Fibroblast of skin of right quadriceps (primary cell): ENCODE measurements around the gene MAN1A1.
"Not testable (repeated sequence)": the region's sequence is repeated elsewhere in the genome, so short reads cannot be mapped to it uniquely, and the experiment has no call there.

ENCODE experiments used
- DNase-seq: peaks from one replicate; pipeline ENCODE4 v3.0.0-alpha.2; 2013

MAN1A1 gene

DNA sequence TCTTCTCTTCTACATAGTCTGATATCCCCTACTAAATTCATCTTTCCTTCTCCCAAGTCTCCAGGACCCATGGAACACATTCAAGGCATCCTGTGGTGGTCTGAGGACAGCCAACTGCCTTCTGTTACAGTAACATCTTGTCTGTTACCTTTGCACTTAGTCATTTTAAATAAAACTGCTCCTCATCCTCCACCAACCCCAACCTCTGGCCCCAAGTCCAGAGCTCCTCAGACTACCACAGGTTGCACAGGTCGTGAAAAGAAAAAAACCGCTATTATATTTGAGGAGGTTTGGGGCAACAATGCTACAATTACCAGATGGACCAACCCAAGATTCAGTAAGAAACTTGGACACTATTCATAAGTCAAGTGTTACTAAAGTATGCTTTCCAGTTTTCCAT is 49.9 kb downstream of the MAN1A1 start:
- DNase-seq = no peak

DNA sequence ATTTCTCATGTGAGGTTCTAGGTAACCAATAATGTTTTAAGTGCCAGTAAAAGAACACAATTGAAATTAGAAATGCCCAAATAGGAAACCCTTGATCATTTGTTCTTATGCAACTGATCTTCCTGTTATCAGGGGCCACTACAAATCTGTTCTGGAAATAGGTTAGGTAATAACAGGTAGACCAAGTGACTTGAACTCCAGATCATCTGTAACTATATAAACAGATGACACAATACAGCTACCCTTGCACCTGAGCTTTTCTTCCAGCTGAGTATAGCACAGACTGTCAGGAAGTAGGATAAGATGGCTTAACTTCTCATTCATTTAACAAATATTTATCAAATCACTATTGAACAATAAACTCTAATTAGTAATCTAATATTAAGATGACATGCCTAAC is 52.5 kb downstream of the MAN1A1 start:
- DNase-seq = no peak

DNA sequence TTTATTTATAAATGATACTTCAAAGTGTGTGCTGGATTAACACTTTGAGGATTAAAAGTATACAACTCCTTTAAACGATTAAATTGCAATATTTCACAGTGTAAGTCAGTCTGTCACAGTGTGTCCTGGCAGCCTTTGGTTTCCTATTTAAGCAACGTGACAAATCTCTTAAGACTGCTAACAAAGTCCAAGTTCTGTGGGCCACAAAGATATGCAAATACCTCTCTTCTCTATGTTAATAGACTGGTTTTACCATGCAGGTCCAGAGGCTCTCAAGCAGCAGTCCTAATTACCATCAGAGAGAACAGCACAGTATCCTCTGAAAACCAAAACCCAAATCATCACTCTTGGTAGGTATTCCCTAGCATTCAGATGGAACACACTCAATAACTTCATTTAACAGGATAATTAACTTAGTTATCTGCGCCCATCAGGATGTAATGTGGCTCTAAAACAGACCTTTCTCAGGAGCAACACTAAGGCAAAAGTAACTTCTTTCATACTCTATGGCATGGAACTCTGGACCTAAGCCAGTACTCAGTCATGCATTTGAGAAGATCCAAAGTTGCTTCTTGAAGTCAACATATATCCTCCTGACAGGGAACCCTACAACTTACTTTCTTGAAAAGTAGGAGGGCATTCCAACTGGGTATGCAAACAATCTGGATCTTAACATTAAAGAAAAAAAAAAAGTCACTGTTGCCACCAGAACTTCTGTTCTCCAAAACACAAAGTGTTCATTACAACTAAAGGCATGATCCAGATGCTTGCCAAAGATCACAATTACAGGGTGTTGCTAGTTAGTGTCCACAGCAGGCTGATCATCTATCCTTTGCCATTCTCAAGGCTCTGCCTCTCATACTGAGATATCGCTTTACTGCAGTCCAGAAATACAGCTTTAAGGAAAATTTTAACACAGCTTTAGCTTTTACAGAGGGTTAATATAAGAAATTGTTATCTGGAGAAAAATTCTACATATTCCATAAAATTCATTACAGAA is 53.2 kb downstream of the MAN1A1 start:
- DNase-seq = no peak

DNA sequence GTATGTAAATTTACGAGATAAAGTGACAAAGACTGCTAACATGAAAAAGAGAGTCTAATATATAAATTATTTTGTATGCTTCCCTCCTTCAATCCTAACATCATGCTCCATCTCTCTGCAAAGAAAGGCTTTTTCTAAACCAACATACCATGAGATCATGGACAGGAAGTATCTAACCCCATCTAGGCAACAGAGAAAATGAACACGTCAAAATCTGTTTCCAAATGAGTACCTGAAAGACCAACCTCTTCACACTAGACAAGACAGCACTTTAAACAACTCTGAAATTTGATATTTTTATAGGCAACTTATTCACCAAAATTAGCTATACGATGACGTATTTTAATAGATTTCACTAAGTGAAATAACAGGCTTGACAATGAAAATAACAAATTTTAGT is 54.6 kb downstream of the MAN1A1 start:
- no peak for DNase-seq

GRCh38 chr6:119291060-119291459 is 58.5 kb downstream of the MAN1A1 start:
- DNase-seq = not testable (repeated sequence)

DNA sequence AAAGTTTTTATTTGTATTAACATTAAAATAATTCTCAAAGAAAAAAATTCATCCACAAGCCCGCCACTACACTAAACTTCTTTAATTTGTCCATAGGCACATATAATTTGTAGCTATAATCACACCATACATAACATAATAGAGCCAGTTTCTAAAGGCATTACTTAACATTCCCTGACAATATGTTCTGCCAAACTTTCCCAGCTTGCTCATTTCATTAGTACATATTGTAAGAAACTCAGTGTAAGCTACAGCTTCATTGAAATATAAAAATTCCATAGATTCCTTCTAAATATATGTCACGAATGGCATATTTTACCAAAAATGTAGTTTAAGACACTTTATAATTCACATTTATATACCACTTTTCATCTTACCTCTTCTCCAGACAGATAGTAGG is 59.3 kb downstream of the MAN1A1 start:
- DNase-seq = no peak

GRCh38 chr6:119289651-119290050 is 59.9 kb downstream of the MAN1A1 start:
- DNase-seq = no peak

DNA sequence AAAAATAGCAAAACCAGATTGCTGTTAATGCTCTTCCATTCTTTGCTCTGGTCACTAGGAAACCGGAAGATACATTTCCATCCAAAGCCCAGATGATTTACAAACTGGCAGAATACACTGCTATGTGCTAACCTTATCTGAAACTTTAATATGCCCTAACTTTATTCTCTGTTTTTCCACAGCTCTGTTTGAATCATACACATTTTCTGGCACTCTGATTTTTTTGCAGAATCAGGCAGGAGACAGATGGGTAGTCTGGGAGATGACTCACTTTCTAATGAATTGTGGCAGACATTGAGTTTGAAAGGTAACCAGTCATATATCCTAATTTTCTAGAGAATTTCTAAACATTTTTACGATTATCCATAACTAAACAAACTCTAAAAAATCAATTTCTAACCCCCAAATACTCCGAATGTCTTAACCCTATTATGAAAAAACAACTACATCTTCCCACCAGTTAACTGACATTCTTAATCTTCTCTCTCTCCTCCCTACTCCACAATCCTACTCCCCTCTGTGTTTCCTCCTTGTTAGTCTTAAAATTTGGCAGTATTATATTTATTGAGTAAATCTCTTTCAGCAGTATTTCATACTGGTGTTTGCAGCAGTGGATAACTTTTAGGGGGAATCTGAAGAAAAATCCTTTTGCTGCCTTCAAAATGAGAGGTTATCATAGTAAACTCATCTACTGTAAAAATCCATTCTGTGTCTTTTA is 63.5 kb downstream of the MAN1A1 start:
- peak; percentile 49 for DNase-seq

DNA sequence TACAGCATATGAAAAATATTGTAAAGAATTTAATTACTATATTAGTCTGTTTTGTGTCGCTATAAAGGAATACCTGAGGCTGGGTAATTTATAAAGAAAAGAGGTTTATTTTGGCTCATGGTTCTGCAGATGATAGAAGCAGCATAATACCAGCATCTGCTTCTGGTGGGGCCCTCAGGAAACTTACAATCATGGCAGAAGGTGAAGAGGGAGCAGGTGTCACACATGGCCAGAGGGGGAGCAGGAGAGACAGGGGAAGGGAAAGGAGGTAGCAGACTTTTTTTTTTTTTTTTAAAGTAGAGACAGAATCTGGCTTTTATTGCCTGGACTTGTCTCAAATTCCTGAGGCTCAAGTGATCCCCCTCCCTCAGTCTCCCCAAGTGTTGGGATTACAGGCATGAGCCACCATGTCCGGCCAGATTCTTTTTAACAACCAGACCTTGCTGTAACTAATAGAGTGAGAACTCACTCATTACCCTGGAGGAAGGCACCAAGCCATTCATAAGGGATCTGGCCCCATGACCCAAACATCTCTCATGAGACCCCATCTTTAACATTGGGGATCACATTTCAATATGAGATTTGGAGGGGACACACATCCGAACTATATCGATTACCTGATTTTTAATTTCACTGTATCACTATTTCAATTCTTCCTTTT is 64.6 kb downstream of the MAN1A1 start:
- DNase-seq = no peak

DNA sequence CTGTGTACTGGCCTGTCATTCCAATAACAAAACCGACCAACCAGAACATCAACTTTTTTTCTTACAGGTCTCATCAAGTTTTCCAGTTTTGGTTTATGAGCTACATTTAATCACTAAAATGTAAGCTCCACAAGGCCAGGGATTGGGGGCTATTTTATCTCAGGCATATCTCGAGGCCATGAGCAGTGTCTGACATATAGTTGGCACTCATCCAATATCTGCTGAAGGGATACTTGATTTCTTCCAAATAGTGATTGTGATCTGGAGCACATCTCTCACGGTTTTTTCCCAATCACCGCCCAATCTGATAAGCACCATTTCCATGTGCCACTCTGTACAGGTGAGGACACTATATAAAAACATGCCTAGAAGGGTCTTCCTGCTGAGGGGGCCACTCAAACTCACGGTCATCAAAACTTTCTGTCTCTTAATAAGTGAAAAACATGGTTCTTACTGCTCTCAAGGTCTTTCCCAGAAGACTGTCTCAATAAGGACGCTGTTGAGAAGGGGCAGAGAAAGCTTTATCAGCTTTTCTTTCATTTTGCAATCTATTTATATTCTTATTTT is 65.5 kb downstream of the MAN1A1 start:
- DNase-seq = no peak

GRCh38 chr6:119283214-119283613 is 66.3 kb downstream of the MAN1A1 start:
- DNase-seq = no peak

- peak; percentile 49 for DNase-seq
Observed at GRCh38 chr6:119280668-119281067, 68.9 kb downstream of the MAN1A1 start.

GRCh38 chr6:119280080-119280479 is 69.5 kb downstream of the MAN1A1 start:
- no peak for DNase-seq

DNA sequence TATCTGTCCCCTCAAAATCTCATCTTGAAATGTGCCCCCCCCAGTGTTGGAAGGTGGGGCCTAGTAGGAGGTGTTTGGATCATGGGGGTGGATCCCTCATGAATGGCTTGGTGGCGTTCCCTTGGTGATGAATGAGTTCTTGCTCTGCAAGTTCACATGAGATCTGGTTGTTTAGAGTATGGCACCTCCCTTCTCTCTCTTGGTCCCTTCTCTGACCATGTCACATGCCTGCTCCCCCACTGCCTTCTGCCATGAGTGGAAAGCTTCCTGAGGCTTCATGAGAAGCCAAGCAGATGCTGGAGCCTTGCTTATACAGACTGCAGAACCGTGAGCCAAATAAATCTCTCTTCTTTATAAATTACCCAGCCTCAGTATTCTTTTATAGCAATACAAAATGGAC is 70.9 kb downstream of the MAN1A1 start:
- no peak for DNase-seq

GRCh38 chr6:119277052-119277451 is 72.5 kb downstream of the MAN1A1 start:
- DNase-seq = no peak

DNA sequence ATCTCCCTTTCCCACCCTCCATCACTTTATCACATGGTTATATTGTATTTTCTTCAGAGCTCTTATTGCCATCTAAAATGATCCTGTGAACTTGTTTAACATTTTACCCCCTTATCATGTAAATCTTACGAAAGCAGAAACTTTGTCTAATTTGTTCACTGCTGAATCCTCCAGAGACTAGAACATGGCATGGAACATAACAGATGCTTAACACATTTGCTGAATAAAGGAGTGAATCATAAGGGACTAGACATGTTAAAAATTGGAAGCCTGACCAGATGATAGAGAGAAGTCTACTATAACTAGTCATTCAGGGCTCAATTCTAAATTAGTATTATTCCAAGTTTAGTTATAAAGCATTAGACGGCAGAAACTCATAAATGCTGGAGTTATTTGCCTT is 73.3 kb downstream of the MAN1A1 start:
- DNase-seq = peak; percentile 52

DNA sequence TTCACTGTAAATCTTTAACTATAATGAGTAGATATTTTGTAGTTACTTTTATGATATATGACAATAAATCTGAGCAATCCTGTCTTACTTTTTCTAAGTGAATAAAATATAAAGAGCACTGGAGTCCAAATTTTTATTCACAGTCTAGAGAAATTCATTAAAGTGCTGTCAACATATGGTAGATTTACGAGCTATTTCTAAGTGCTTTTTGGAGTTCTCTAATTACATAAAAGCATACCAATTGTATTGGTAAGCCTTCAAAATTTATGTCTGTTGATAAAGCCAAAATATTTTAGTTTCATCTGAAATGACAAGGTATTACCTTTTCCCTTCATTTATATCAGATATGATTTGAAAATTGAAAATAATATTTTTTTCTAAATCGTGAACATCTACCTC is 75.4 kb downstream of the MAN1A1 start:
- DNase-seq = peak; percentile 50

GRCh38 chr6:119273272-119274196 is 76.0 kb downstream of the MAN1A1 start:
- DNase-seq = peak; percentile 87

DNA sequence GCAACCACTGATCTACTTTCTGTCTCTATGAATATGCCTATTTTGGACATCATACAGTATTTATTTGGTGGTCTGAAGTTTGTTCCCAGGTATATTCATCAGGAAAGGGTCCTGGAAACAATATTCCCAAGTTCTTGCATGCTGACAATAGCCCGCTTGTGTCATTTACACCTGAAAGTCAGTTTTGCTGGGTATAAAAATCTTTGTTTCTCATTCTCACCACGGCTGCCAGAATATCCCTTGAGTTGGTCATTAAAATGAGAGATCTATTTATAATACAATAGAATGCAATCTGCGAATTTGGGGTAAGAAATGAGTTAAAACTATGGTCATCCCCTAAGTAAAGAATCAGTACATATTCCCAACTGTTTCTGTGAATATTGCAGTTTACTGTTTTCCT is 79.0 kb downstream of the MAN1A1 start:
- no peak for DNase-seq

GRCh38 chr6:119269266-119270103 is 80.1 kb downstream of the MAN1A1 start:
- DNase-seq = no peak
